K562 (cell line): ENCODE data around the gene VPS13D. TPM values are rescaled to one million over a fixed set of nuclear protein-coding genes. Genes with fewer than 3 reads are reported as not detected.

Experiments used
- CBX3 ChIP-seq, 2 experiments: IDR thresholded peaks; 1 replicate in 1 of 2; 2 replicates in 1 of 2; pipeline ENCODE4 v1.6.1; 2012; ENCODE audit warnings: inconsistent platforms in 2 of 2, low read length in 2 of 2, borderline replicate concordance in 1 of 2, control low read depth in 1 of 2
- CTBP1 ChIP-seq: fragments of 450-650 bp; IDR thresholded peaks from 2 replicates; pipeline ENCODE4 v1.6.1; 2016; ENCODE audit warnings: borderline replicate concordance
- HNRNPUL1 ChIP-seq: fragments of 200-400 bp; formaldehyde crosslinking; IDR thresholded peaks from 2 replicates; pipeline ENCODE4 v1.6.1; 2017; ENCODE audit warnings: low read length
- RERE ChIP-seq: sonication (generic); formaldehyde crosslinking; IDR thresholded peaks from 2 replicates; pipeline ENCODE4 v1.8.0; 2023; ENCODE audit warnings: missing genetic modification reagents, mild to moderate bottlenecking, borderline replicate concordance
- TARDBP ChIP-seq: fragments of 450-650 bp; IDR thresholded peaks from 2 replicates; pipeline ENCODE4 v1.6.1; 2016
- ZNF398 ChIP-seq: fragments of 250-450 bp; sonication (Bioruptor Pico); IDR thresholded peaks from 2 replicates; pipeline ENCODE4 v1.8.0; 2021; ENCODE audit warnings: moderate library complexity, mild to moderate bottlenecking, inconsistent platforms
- polyA plus RNA-seq, 8 experiments: library from polyadenylated mRNA; depleted of rRNA in 4 of 8; stranded (reverse) in 5 of 8; unstranded in 3 of 8; fragments of >200 nt; fragmentation: Nextera tagmentation in 2 of 8; fragmentation: Illumina TruSeq in 1 of 8; extraction: Ambion mirVana in 2 of 8; extraction: Trizol in 1 of 8; gene quantifications; 2 replicates each; pipeline versions ENCODE4 v1.2.1 to v1.2.3, GENCODE V29; 2011 to 2014; ENCODE audit warnings: inconsistent platforms in 1 of 8, missing spikeins in 1 of 8
- total RNA-seq, 7 experiments: library from RNA; depleted of rRNA in 6 of 7; stranded (reverse); fragments of >200 nt in 6 of 7; fragmentation: Illumina TruSeq in 2 of 7; extraction: Trizol in 2 of 7; gene quantifications; 2 replicates each; pipeline versions ENCODE4 v1.2.1 to v1.2.3, GENCODE V29; 2011 to 2021; ENCODE audit warnings: low replicate concordance in 1 of 7

The VPS13D gene
- total and polyA plus RNA-seq, 9 of the 15 experiments (the other 6 are each of a cell fraction or from before 2014, with no cell fraction given): 6.1 to 51.5 (median 38.5) TPM

GRCh38 chr1:12410351-12410750 is 180.5 kb downstream of the VPS13D start (continued):
- TF ChIP-seq ZNF398 (CRISPR knock-in tag): no peak
- TF ChIP-seq TARDBP: no peak
- no peak for TF ChIP-seq RERE (CRISPR knock-in tag)
- TF ChIP-seq CTBP1: no peak
- no peak for TF ChIP-seq HNRNPUL1
- TF ChIP-seq CBX3 (IDR thresholded peaks at IDR 0.05; ENCODE audit: borderline replicate concordance in 1 of 2, low read length in 2 of 2): peak in 1 of 2 experiments; percentile 44; a peak in 1 of 3 replicates
